Measurements from ENCODE around the gene RIMS3. TPM values are rescaled to one million over a fixed set of nuclear protein-coding genes. Genes with fewer than 3 reads are reported as not detected.

The RIMS3 gene
- total and polyA plus RNA-seq, 2 donors from 2014 or later, result 1.6 to 6.2 TPM

- DNase-seq, result no peak
- Histone ChIP-seq H3K9me3 (ENCODE audit: control insufficient read depth in 2 of 3, insufficient read depth in 1 of 3, low read length in 3 of 3) (no peaks in the 10 kb centered on the region), H3K27me3 (ENCODE audit: control insufficient read depth, insufficient read depth, low read length) (no peaks in the 10 kb centered on the region), H3K27ac (ENCODE audit: low read depth in 2 of 2, low read length in 2 of 2) (no peak overlapping the region), H3K4me3 (ENCODE audit: low read length in 3 of 3) (no peak overlapping the region), H3K4me1 (ENCODE audit: control insufficient read depth in 2 of 3, insufficient read depth in 2 of 3, low read depth in 1 of 3, low read length in 3 of 3) (no peaks in the 10 kb centered on the region), H3K36me3 (ENCODE audit: control insufficient read depth in 2 of 3, insufficient read depth in 3 of 3, low read length in 3 of 3) (no peaks in the 10 kb centered on the region), H3K9ac (ENCODE audit: low read length in 3 of 3) (no peak overlapping the region)
- intact Hi-C loops (cut with DNase I), result no loop called here
- TF ChIP-seq CTCF (IDR thresholded peaks at IDR 0.05; ENCODE audit: borderline replicate concordance, extremely low read depth, insufficient read depth), result no peak
- FAIRE-seq, result no peak
Observed at GRCh38 chr1:40606194-40606593, 59.3 kb downstream of the RIMS3 start.

- no peak for DNase-seq
- H3K27ac ChIP-seq (ENCODE audit: low read depth in 2 of 2, low read length in 2 of 2), result no peak overlapping the region
- no peak overlapping the region for H3K9ac ChIP-seq (ENCODE audit: low read length in 3 of 3)
- no peak for FAIRE-seq
- no peak overlapping the region for H3K4me3 ChIP-seq (ENCODE audit: low read length in 3 of 3)
- H3K27me3 ChIP-seq (ENCODE audit: control insufficient read depth, insufficient read depth, low read length), result no peaks in the 10 kb centered on the region
- H3K36me3 ChIP-seq (ENCODE audit: control insufficient read depth in 2 of 3, insufficient read depth in 3 of 3, low read length in 3 of 3), result no peaks in the 10 kb centered on the region
- TF ChIP-seq CTCF (IDR thresholded peaks at IDR 0.05; ENCODE audit: borderline replicate concordance, extremely low read depth, insufficient read depth), result no peak
- intact Hi-C loops (cut with DNase I), result no loop called here
- no peaks in the 10 kb centered on the region for H3K9me3 ChIP-seq (ENCODE audit: control insufficient read depth in 2 of 3, insufficient read depth in 1 of 3, low read length in 3 of 3)
- no peaks in the 10 kb centered on the region for H3K4me1 ChIP-seq (ENCODE audit: control insufficient read depth in 2 of 3, insufficient read depth in 2 of 3, low read depth in 1 of 3, low read length in 3 of 3)
Observed at GRCh38 chr1:40599926-40600325, 65.6 kb downstream of the RIMS3 start.

GRCh38 chr1:40595623-40596022 is 69.9 kb downstream of the RIMS3 start:
- FAIRE-seq, result no peak
- Histone ChIP-seq H3K27me3 (ENCODE audit: control insufficient read depth, insufficient read depth, low read length) (no peaks in the 10 kb centered on the region), H3K4me1 (ENCODE audit: control insufficient read depth in 2 of 3, insufficient read depth in 2 of 3, low read depth in 1 of 3, low read length in 3 of 3) (no peaks in the 10 kb centered on the region), H3K9me3 (ENCODE audit: control insufficient read depth in 2 of 3, insufficient read depth in 1 of 3, low read length in 3 of 3) (no peaks in the 10 kb centered on the region), H3K27ac (ENCODE audit: low read depth in 2 of 2, low read length in 2 of 2) (no peak overlapping the region), H3K36me3 (ENCODE audit: control insufficient read depth in 2 of 3, insufficient read depth in 3 of 3, low read length in 3 of 3) (no peaks in the 10 kb centered on the region), H3K4me3 (ENCODE audit: low read length in 3 of 3) (no peak overlapping the region), H3K9ac (ENCODE audit: low read length in 3 of 3) (no peak overlapping the region)
- DNase-seq, result no peak
- no peak for TF ChIP-seq CTCF (IDR thresholded peaks at IDR 0.05; ENCODE audit: borderline replicate concordance, extremely low read depth, insufficient read depth)
- intact Hi-C loops (cut with DNase I), result no loop called here

- no peak overlapping the region for H3K9ac ChIP-seq (ENCODE audit: low read length in 3 of 3)
- FAIRE-seq (no peak), DNase-seq (no peak)
Observed at GRCh38 chr1:40594187-40594531, 71.3 kb downstream of the RIMS3 start.

More at GRCh38 chr1:40594187-40594531, 71.3 kb downstream of the RIMS3 start:
- intact Hi-C loops (cut with DNase I), result no loop called here
- TF ChIP-seq CTCF (IDR thresholded peaks at IDR 0.05; ENCODE audit: borderline replicate concordance, extremely low read depth, insufficient read depth), result no peak
- Histone ChIP-seq H3K27ac (ENCODE audit: low read depth in 2 of 2, low read length in 2 of 2) (no peak overlapping the region), H3K9me3 (ENCODE audit: control insufficient read depth in 2 of 3, insufficient read depth in 1 of 3, low read length in 3 of 3) (no peaks in the 10 kb centered on the region), H3K4me3 (ENCODE audit: low read length in 3 of 3) (no peak overlapping the region), H3K27me3 (ENCODE audit: control insufficient read depth, insufficient read depth, low read length) (no peaks in the 10 kb centered on the region), H3K36me3 (ENCODE audit: control insufficient read depth in 2 of 3, insufficient read depth in 3 of 3, low read length in 3 of 3) (no peaks in the 10 kb centered on the region), H3K4me1 (ENCODE audit: control insufficient read depth in 2 of 3, insufficient read depth in 2 of 3, low read depth in 1 of 3, low read length in 3 of 3) (no peaks in the 10 kb centered on the region)
